Fibroblast of the aortic adventitia (primary cell): ENCODE measurements around the gene OAS1. TPM values are rescaled to one million over a fixed set of nuclear protein-coding genes. Genes with fewer than 3 reads are reported as not detected.

Experiments
- DNase-seq: peaks from one replicate; pipeline ENCODE4 v3.0.0-alpha.2; 2010; ENCODE audit warnings: low read depth
- H3K4me3 ChIP-seq: 2 replicates; pipeline ENCODE4 v1.5.1; 2011; ENCODE audit warnings: low read depth, mild to moderate bottlenecking, control low read depth, low read length, moderate library complexity
- total RNA-seq: library from RNA; depleted of rRNA; stranded (reverse); fragments of >200 nt; gene quantifications from 2 replicates; pipeline ENCODE4 v1.2.3, GENCODE V29; 2012; ENCODE audit warnings: low replicate concordance
- TF ChIP-seq, protein P1 (sequence below): IDR thresholded peaks from 2 replicates; pipeline ENCODE4 v1.5.1; 2011; ENCODE audit warnings: mild to moderate bottlenecking, low read length, control low read depth, inconsistent platforms; ENCODE audit not compliant: insufficient read depth

Gene OAS1
- total RNA-seq, 1 donor = 1.4 TPM

DNA sequence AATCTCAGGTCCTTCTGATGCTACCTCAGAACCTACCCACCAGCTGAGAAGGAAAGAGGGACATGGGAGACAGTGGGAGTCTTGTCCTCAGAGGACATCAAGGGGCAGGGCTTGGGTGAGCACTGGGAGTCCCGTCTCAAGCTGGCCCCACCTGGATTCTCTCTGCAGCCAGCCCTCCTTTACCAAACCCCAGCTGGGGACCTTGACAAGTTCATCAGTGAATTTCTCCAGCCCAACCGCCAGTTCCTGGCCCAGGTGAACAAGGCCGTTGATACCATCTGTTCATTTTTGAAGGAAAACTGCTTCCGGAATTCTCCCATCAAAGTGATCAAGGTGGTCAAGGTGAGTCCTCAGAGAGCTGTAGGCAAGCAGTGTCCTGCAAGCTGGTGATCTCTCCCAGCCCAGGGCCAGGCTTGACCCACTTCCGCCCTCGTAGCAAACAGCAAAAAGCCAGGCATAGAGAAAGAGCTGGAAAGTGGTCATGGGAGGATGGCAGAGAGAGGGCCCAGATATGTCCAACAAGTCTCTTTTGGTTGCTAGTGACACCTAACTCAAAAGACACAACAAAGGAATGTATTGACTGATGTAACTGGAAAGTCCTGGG lies 57.4 kb downstream of the OAS1 start:
- DNase-seq = no peak
- TF ChIP-seq, protein P1, sequence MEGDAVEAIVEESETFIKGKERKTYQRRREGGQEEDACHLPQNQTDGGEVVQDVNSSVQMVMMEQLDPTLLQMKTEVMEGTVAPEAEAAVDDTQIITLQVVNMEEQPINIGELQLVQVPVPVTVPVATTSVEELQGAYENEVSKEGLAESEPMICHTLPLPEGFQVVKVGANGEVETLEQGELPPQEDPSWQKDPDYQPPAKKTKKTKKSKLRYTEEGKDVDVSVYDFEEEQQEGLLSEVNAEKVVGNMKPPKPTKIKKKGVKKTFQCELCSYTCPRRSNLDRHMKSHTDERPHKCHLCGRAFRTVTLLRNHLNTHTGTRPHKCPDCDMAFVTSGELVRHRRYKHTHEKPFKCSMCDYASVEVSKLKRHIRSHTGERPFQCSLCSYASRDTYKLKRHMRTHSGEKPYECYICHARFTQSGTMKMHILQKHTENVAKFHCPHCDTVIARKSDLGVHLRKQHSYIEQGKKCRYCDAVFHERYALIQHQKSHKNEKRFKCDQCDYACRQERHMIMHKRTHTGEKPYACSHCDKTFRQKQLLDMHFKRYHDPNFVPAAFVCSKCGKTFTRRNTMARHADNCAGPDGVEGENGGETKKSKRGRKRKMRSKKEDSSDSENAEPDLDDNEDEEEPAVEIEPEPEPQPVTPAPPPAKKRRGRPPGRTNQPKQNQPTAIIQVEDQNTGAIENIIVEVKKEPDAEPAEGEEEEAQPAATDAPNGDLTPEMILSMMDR = no peak
- H3K4me3 ChIP-seq = no peak overlapping the region

DNA sequence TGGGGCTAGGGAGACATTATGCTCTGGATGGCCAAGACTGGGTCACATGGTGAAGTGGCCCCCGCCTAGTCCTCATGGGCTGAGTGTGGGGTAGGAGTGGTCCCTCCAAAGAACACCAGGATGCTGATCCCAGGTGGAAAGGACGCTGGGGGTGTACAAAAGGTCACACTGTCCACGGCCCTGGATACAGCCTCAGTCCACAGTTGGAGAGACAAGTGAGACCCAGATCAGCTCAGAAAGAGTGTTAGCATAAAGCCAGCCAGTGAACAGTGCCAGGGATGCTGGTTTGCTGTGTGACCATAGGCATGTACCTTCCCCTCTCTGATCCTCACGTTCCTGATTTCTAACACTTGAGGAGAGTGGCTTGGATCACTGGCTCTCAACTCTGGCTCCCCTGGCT lies 58.2 kb downstream of the OAS1 start:
- TF ChIP-seq, protein P1 = no peak
- DNase-seq = no peak
- no peak overlapping the region for H3K4me3 ChIP-seq

DNA sequence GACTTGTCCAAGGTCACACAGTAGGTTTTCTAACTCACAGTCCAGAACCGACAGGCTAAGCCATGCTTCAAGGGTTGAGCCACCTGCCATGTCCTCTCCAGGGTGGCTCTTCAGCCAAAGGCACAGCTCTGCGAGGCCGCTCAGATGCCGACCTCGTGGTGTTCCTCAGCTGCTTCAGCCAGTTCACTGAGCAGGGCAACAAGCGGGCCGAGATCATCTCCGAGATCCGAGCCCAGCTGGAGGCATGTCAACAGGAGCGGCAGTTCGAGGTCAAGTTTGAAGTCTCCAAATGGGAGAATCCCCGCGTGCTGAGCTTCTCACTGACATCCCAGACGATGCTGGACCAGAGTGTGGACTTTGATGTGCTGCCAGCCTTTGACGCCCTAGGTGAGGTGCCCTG lies 58.9 kb downstream of the OAS1 start:
- TF ChIP-seq, protein P1 = no peak
- DNase-seq = no peak

DNA sequence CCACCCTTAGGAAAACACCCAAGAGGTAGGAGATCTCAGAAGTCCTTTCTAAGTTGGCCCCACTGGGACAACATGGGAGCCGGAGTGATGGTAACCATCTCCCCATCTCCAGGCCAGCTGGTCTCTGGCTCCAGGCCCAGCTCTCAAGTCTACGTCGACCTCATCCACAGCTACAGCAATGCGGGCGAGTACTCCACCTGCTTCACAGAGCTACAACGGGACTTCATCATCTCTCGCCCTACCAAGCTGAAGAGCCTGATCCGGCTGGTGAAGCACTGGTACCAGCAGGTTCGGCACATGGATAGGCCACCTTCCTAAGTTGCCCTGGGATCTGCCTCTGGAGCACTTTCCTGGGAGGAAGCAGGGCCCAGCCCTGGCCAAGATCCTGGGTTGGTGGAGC lies 60.5 kb downstream of the OAS1 start:
- TF ChIP-seq, protein P1 = no peak
- DNase-seq = no peak
- no peak overlapping the region for H3K4me3 ChIP-seq

More for the DNA sequence above, 58.9 kb downstream of the OAS1 start:
- no peak overlapping the region for H3K4me3 ChIP-seq

DNA sequence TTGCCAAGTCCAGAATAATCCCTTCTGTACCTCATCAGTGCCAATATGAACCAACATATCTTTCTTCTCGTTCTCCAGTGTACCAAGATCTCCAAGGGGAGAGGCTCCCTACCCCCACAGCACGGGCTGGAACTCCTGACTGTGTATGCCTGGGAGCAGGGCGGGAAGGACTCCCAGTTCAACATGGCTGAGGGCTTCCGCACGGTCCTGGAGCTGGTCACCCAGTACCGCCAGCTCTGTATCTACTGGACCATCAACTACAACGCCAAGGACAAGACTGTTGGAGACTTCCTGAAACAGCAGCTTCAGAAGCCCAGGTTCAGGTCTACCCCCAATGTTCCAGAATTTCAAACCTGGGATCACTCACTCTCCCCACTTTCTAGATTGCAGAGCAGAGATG lies 61.1 kb downstream of the OAS1 start:
- H3K4me3 ChIP-seq = no peak overlapping the region
- TF ChIP-seq, protein P1 = no peak
- DNase-seq = no peak

Other genes with a start within 250 kb of the OAS1 start
- gene RPH3A, start 115.2 kb upstream of the OAS1 start, total RNA-seq = not detected in 2 replicates
- 3.9 and 5.3 TPM in 2 replicates for gene OAS3, start 31.5 kb downstream of the OAS1 start, total RNA-seq
- gene OAS2, start 71.6 kb downstream of the OAS1 start, total RNA-seq = 2.0 and 3.7 TPM in 2 replicates
- gene DTX1, start 149.8 kb downstream of the OAS1 start, total RNA-seq = 0.16 TPM in 1 of 2 replicates, not detected in the other
- not detected in 2 replicates for gene RASAL1, start 228.8 kb downstream of the OAS1 start, total RNA-seq
- gene CFAP73, start 242.8 kb downstream of the OAS1 start, total RNA-seq = not detected in 2 replicates